Neural progenitor cell (in vitro differentiated cells): ENCODE results near the gene STPG3. TPM values are rescaled to one million over a fixed set of nuclear protein-coding genes. Genes with fewer than 3 reads are reported as not detected.

ENCODE experiments used
- DNase-seq: peaks from one replicate; pipeline ENCODE4 v3.0.0-alpha.2; 2016; ENCODE audit warnings: low spot score
- H2AFZ ChIP-seq: fragments of 200-600 bp; sonication (generic); replicated peaks from 2 replicates; pipeline ENCODE4 v1.6.1; 2016; ENCODE audit warnings: antibody characterized with exemption
- H3F3A ChIP-seq: fragments of 200-600 bp; sonication (generic); 2 replicates; pipeline ENCODE4 v1.6.1; 2016; ENCODE audit warnings: antibody characterized with exemption, low read depth
- H3K27ac ChIP-seq: fragments of 200-600 bp; sonication (generic); 2 replicates; pipeline ENCODE4 v1.5.1; 2016; ENCODE audit warnings: mild to moderate bottlenecking
- H3K27me3 ChIP-seq: fragments of 200-600 bp; sonication (generic); 2 replicates; pipeline ENCODE4 v1.6.1; 2016; ENCODE audit warnings: mild to moderate bottlenecking, moderate library complexity
- H3K36me3 ChIP-seq: fragments of 200-600 bp; sonication (generic); 2 replicates; pipeline ENCODE4 v1.5.1; 2016
- H3K4me1 ChIP-seq: fragments of 200-600 bp; sonication (generic); 2 replicates; pipeline ENCODE4 v1.6.1; 2016; ENCODE audit warnings: mixed run types
- H3K4me2 ChIP-seq: fragments of 200-600 bp; sonication (generic); 2 replicates; pipeline ENCODE4 v1.6.1; 2016
- H3K4me3 ChIP-seq: fragments of 200-600 bp; sonication (generic); 2 replicates; pipeline ENCODE4 v1.5.1; 2016
- H3K79me2 ChIP-seq: fragments of 200-600 bp; sonication (generic); 2 replicates; pipeline ENCODE4 v1.6.1; 2016; ENCODE audit warnings: low read depth
- H3K9ac ChIP-seq: fragments of 200-600 bp; sonication (generic); 2 replicates; pipeline ENCODE4 v1.6.1; 2016
- H3K9me3 ChIP-seq: fragments of 200-600 bp; sonication (generic); 2 replicates; pipeline ENCODE4 v1.5.1; 2016; ENCODE audit warnings: low read depth
- H4K20me1 ChIP-seq: fragments of 200-600 bp; sonication (generic); 2 replicates; pipeline ENCODE4 v1.6.1; 2016; ENCODE audit warnings: low read depth
- H3K27ac Mint-ChIP-seq: 3 replicates; pipeline ENCODE4 v1.8.0; 2021; ENCODE audit warnings: mixed read lengths
- H3K27me3 Mint-ChIP-seq: 2 replicates; pipeline ENCODE4 v1.8.0; 2022; ENCODE audit warnings: low read depth, mild to moderate bottlenecking, inconsistent platforms, moderate library complexity, mixed read lengths; ENCODE audit not compliant: insufficient read depth
- H3K36me3 Mint-ChIP-seq: 3 replicates; pipeline ENCODE4 v1.8.0; 2021; ENCODE audit warnings: mixed read lengths
- H3K4me1 Mint-ChIP-seq: 3 replicates; pipeline ENCODE4 v1.8.0; 2021; ENCODE audit warnings: mixed read lengths
- H3K4me3 Mint-ChIP-seq: 3 replicates; pipeline ENCODE4 v1.8.0; 2021; ENCODE audit warnings: mild to moderate bottlenecking, moderate library complexity, mixed read lengths
- H3K9me3 Mint-ChIP-seq: 3 replicates; pipeline ENCODE4 v1.8.0; 2020; ENCODE audit warnings: mixed read lengths
- EZH2 ChIP-seq: fragments of 200-600 bp; sonication (generic); IDR thresholded peaks from 2 replicates; pipeline ENCODE4 v1.6.1; 2017; ENCODE audit warnings: antibody characterized with exemption, mild to moderate bottlenecking, moderate library complexity
- EZH2phosphoT487 ChIP-seq: fragments of 200-600 bp; sonication (generic); IDR thresholded peaks from 2 replicates; pipeline ENCODE4 v1.6.1; 2017; ENCODE audit warnings: antibody characterized with exemption
- total RNA-seq: library from RNA; depleted of rRNA; stranded (reverse); fragments of >200 nt; gene quantifications from 2 replicates; pipeline ENCODE4 v1.2.3, GENCODE V29; 2015; ENCODE audit warnings: low replicate concordance
- TF ChIP-seq, protein P1 (sequence below): fragments of 200-600 bp; sonication (generic); IDR thresholded peaks from 2 replicates; pipeline ENCODE4 v1.5.1; 2017; ENCODE audit warnings: antibody characterized with exemption, mild to moderate bottlenecking

The STPG3 gene
- total RNA-seq, 1 donor from 2014 or later = not detected

GRCh38 chr9:137265496-137266161 lies 14.5 kb downstream of the STPG3 start:
- DNase-seq = no peak
- Histone ChIP-seq H3K4me2 (no peak overlapping the region), H2AFZ (no peak overlapping the region), H3F3A (peaks cover 13% of the 10 kb centered on the region), H3K9ac (no peak overlapping the region), H3K27me3 (no peaks in the 10 kb centered on the region), H3K4me3 (no peak overlapping the region), H3K36me3 (no peaks in the 10 kb centered on the region), H3K4me1 (no peaks in the 10 kb centered on the region), H4K20me1 (no peaks in the 10 kb centered on the region), H3K27ac (no peak overlapping the region), H3K79me2 (no peaks in the 10 kb centered on the region), H3K9me3 (no peaks in the 10 kb centered on the region)
- Mint-ChIP-seq H3K4me3 (no peak overlapping the region), H3K9me3 (peaks cover 3% of the 10 kb centered on the region), H3K36me3 (peaks cover 13% of the 10 kb centered on the region), H3K27me3 (no peaks in the 10 kb centered on the region), H3K4me1 (peaks cover 5% of the 10 kb centered on the region), H3K27ac (no peak overlapping the region)
- TF ChIP-seq EZH2 (no peak), EZH2phosphoT487 (no peak)
- TF ChIP-seq, protein P1, sequence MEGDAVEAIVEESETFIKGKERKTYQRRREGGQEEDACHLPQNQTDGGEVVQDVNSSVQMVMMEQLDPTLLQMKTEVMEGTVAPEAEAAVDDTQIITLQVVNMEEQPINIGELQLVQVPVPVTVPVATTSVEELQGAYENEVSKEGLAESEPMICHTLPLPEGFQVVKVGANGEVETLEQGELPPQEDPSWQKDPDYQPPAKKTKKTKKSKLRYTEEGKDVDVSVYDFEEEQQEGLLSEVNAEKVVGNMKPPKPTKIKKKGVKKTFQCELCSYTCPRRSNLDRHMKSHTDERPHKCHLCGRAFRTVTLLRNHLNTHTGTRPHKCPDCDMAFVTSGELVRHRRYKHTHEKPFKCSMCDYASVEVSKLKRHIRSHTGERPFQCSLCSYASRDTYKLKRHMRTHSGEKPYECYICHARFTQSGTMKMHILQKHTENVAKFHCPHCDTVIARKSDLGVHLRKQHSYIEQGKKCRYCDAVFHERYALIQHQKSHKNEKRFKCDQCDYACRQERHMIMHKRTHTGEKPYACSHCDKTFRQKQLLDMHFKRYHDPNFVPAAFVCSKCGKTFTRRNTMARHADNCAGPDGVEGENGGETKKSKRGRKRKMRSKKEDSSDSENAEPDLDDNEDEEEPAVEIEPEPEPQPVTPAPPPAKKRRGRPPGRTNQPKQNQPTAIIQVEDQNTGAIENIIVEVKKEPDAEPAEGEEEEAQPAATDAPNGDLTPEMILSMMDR = no peak

- H3K27me3 Mint-ChIP-seq = no peaks in the 10 kb centered on the region
- Histone ChIP-seq H3K36me3 (no peaks in the 10 kb centered on the region), H2AFZ (no peak overlapping the region), H4K20me1 (no peaks in the 10 kb centered on the region), H3K79me2 (no peaks in the 10 kb centered on the region), H3K9me3 (no peaks in the 10 kb centered on the region), H3K27ac (no peak overlapping the region), H3K27me3 (no peaks in the 10 kb centered on the region), H3K4me1 (no peaks in the 10 kb centered on the region), H3K4me2 (no peak overlapping the region), H3K4me3 (no peak overlapping the region), H3F3A (peaks cover 9% of the 10 kb centered on the region), H3K9ac (no peak overlapping the region)
- DNase-seq = no peak
- peaks cover 5% of the 10 kb centered on the region for H3K4me1 Mint-ChIP-seq
- TF ChIP-seq EZH2 = no peak
- TF ChIP-seq, protein P1 = no peak
- TF ChIP-seq EZH2phosphoT487 = no peak
- no peak overlapping the region for H3K4me3 Mint-ChIP-seq
- H3K9me3 Mint-ChIP-seq = peaks cover 3% of the 10 kb centered on the region
- no peak overlapping the region for H3K27ac Mint-ChIP-seq
- peaks cover 13% of the 10 kb centered on the region for H3K36me3 Mint-ChIP-seq
Measured at GRCh38 chr9:137266162-137266527, 15.1 kb downstream of the STPG3 start.

- Histone ChIP-seq H3K4me3 (no peak overlapping the region), H3K4me1 (no peaks in the 10 kb centered on the region), H3K27me3 (no peaks in the 10 kb centered on the region), H3K9ac (no peak overlapping the region), H3F3A (peaks cover 3% of the 10 kb centered on the region), H2AFZ (no peak overlapping the region), H3K27ac (no peak overlapping the region), H3K4me2 (no peak overlapping the region), H4K20me1 (no peaks in the 10 kb centered on the region), H3K9me3 (no peaks in the 10 kb centered on the region), H3K36me3 (no peaks in the 10 kb centered on the region), H3K79me2 (no peaks in the 10 kb centered on the region)
- H3K27me3 Mint-ChIP-seq = no peaks in the 10 kb centered on the region
- H3K4me1 Mint-ChIP-seq = peaks cover under 1% of the 10 kb centered on the region
- TF ChIP-seq, protein P1 = no peak
- H3K27ac Mint-ChIP-seq = no peak overlapping the region
- H3K4me3 Mint-ChIP-seq = no peak overlapping the region
- no peak for DNase-seq
- H3K9me3 Mint-ChIP-seq = no peaks in the 10 kb centered on the region
- peaks cover 9% of the 10 kb centered on the region for H3K36me3 Mint-ChIP-seq
Measured at GRCh38 chr9:137266585-137267453, 15.7 kb downstream of the STPG3 start.
